Erythroblast (primary cell): Measurements from ENCODE around the gene CEBPG.

Experiments
- GATA1 ChIP-seq: IDR thresholded peaks from 2 replicates; pipeline ENCODE4 v1.6.1; 2011; ENCODE audit warnings: low read depth, mild to moderate bottlenecking, control low read depth, low read length, moderate library complexity
- POLR2A ChIP-seq: IDR thresholded peaks from 2 replicates; pipeline ENCODE4 v1.6.1; 2011; ENCODE audit warnings: mild to moderate bottlenecking, low read length

GRCh38 chr19:33392341-33393285, 19.1 kb downstream of the CEBPG start:
- TF ChIP-seq POLR2A, result no peak
- TF ChIP-seq GATA1, result no peak
